IPS DF 6.9 (cell line): ENCODE data around the gene LRRC70.

Experiments used
- DNase-seq: peaks from one replicate; pipeline ENCODE4 v3.0.0-alpha.2; 2013; ENCODE audit warnings: low read depth, low spot score
- H3K27ac ChIP-seq: one replicate; pipeline ENCODE4 v1.5.1; 2013; ENCODE audit warnings: low read length, control low read depth
- H3K27me3 ChIP-seq: 2 replicates; pipeline ENCODE4 v1.6.1; 2013; ENCODE audit warnings: mild to moderate bottlenecking, low read length; ENCODE audit not compliant: control insufficient read depth, insufficient read depth
- H3K36me3 ChIP-seq: 2 replicates; pipeline ENCODE4 v1.6.1; 2013; ENCODE audit warnings: low read length; ENCODE audit not compliant: control insufficient read depth, insufficient read depth
- H3K4me1 ChIP-seq: 2 replicates; pipeline ENCODE4 v1.6.1; 2013; ENCODE audit warnings: low read length; ENCODE audit not compliant: control insufficient read depth, insufficient read depth
- H3K4me3 ChIP-seq: 2 replicates; pipeline ENCODE4 v1.5.1; 2013; ENCODE audit warnings: mild to moderate bottlenecking, low read length
- H3K9me3 ChIP-seq: 2 replicates; pipeline ENCODE4 v1.6.1; 2013; ENCODE audit warnings: low read length, inconsistent platforms; ENCODE audit not compliant: control insufficient read depth, insufficient read depth
- WGBS: extraction: QIAGEN DNeasy Blood & Tissue Kit; methylation state at CpG from one replicate; pipeline ENCODE4 v1.1.7; 2013; ENCODE audit warnings: mixed read lengths, missing lambda C conversion rate; ENCODE audit not compliant: insufficient read length, insufficient coverage; 5-methylcytosine and 5-hydroxymethylcytosine counted together

Gene LRRC70

GRCh38 chr5:62605638-62606037 lies 27.0 kb downstream of the LRRC70 start:
- Histone ChIP-seq H3K27ac (no peak overlapping the region), H3K9me3 (no peaks in the 10 kb centered on the region), H3K4me3 (no peak overlapping the region), H3K36me3 (no peaks in the 10 kb centered on the region), H3K27me3 (no peaks in the 10 kb centered on the region), H3K4me1 (no peaks in the 10 kb centered on the region)
- DNase-seq = no peak
- WGBS = no CpG with 5 or more reads among the region's 4 CpGs

- H3K9me3 ChIP-seq = no peaks in the 10 kb centered on the region
- DNase-seq = no peak
- no peak overlapping the region for H3K27ac ChIP-seq
- no CpG with 5 or more reads among the region's 1 CpG for WGBS
- no peak overlapping the region for H3K4me3 ChIP-seq
- H3K36me3 ChIP-seq = no peaks in the 10 kb centered on the region
- H3K4me1 ChIP-seq = no peaks in the 10 kb centered on the region
- no peaks in the 10 kb centered on the region for H3K27me3 ChIP-seq
These were observed 28.3 kb downstream of the LRRC70 start for GRCh38 chr5:62606878-62607277.

- H3K36me3 ChIP-seq = no peaks in the 10 kb centered on the region
- no peaks in the 10 kb centered on the region for H3K27me3 ChIP-seq
- H3K4me3 ChIP-seq = no peak overlapping the region
- H3K27ac ChIP-seq = no peak overlapping the region
- no peaks in the 10 kb centered on the region for H3K9me3 ChIP-seq
- no peak for DNase-seq
- WGBS = no CpG with 5 or more reads among the region's 4 CpGs
- H3K4me1 ChIP-seq = no peaks in the 10 kb centered on the region
These were observed 29.0 kb downstream of the LRRC70 start for GRCh38 chr5:62607615-62608014.

GRCh38 chr5:62608529-62609511 lies 30.2 kb downstream of the LRRC70 start:
- WGBS = no CpG with 5 or more reads among the region's 7 CpGs
- Histone ChIP-seq H3K9me3 (no peaks in the 10 kb centered on the region), H3K27me3 (no peaks in the 10 kb centered on the region), H3K36me3 (no peaks in the 10 kb centered on the region), H3K4me3 (no peak overlapping the region), H3K27ac (no peak overlapping the region), H3K4me1 (no peaks in the 10 kb centered on the region)
- no peak for DNase-seq

GRCh38 chr5:62614355-62614754 lies 35.7 kb downstream of the LRRC70 start:
- Histone ChIP-seq H3K9me3 (no peaks in the 10 kb centered on the region), H3K27me3 (no peaks in the 10 kb centered on the region), H3K4me3 (no peak overlapping the region), H3K4me1 (no peaks in the 10 kb centered on the region), H3K36me3 (no peaks in the 10 kb centered on the region), H3K27ac (no peak overlapping the region)
- DNase-seq = no peak
- WGBS = no CpG with 5 or more reads among the region's 8 CpGs

- H3K4me1 ChIP-seq = no peaks in the 10 kb centered on the region
- WGBS = no CpG with 5 or more reads among the region's 2 CpGs
These were observed 38.1 kb downstream of the LRRC70 start for GRCh38 chr5:62616615-62617277.

GRCh38 chr5:62617943-62618342 lies 39.3 kb downstream of the LRRC70 start:
- Histone ChIP-seq H3K9me3 (no peaks in the 10 kb centered on the region), H3K4me1 (no peaks in the 10 kb centered on the region), H3K27ac (no peak overlapping the region), H3K36me3 (no peaks in the 10 kb centered on the region), H3K4me3 (no peak overlapping the region), H3K27me3 (no peaks in the 10 kb centered on the region)
- no peak for DNase-seq

More at GRCh38 chr5:62616615-62617277, 38.1 kb downstream of the LRRC70 start:
- Histone ChIP-seq H3K27ac (no peak overlapping the region), H3K4me3 (no peak overlapping the region), H3K27me3 (no peaks in the 10 kb centered on the region), H3K9me3 (no peaks in the 10 kb centered on the region), H3K36me3 (no peaks in the 10 kb centered on the region)
- no peak for DNase-seq

- 100% methylated on average over 1 of the region's 5 CpGs for WGBS
- Histone ChIP-seq H3K36me3 (no peaks in the 10 kb centered on the region), H3K4me1 (no peaks in the 10 kb centered on the region), H3K4me3 (no peak overlapping the region), H3K9me3 (no peaks in the 10 kb centered on the region), H3K27me3 (no peaks in the 10 kb centered on the region), H3K27ac (no peak overlapping the region)
- DNase-seq = no peak
These were observed 42.1 kb downstream of the LRRC70 start for GRCh38 chr5:62620761-62621160.

GRCh38 chr5:62621280-62621679 lies 42.7 kb downstream of the LRRC70 start:
- no CpG with 5 or more reads among the region's 6 CpGs for WGBS
- Histone ChIP-seq H3K27me3 (no peaks in the 10 kb centered on the region), H3K36me3 (no peaks in the 10 kb centered on the region), H3K4me3 (no peak overlapping the region), H3K27ac (no peak overlapping the region), H3K4me1 (no peaks in the 10 kb centered on the region), H3K9me3 (no peaks in the 10 kb centered on the region)
- peak; percentile 39 for DNase-seq

- no CpG with 5 or more reads among the region's 1 CpG for WGBS
- Histone ChIP-seq H3K4me3 (no peak overlapping the region), H3K27me3 (no peaks in the 10 kb centered on the region), H3K4me1 (peaks cover 3% of the 10 kb centered on the region), H3K36me3 (no peaks in the 10 kb centered on the region), H3K9me3 (no peaks in the 10 kb centered on the region), H3K27ac (no peak overlapping the region)
- no peak for DNase-seq
These were observed 44.7 kb downstream of the LRRC70 start for GRCh38 chr5:62623271-62623670.
